ENCODE data around the gene NCAPD3.

- no peak for TF ChIP-seq CTCF (IDR thresholded peaks at IDR 0.05)
- no peak for TF ChIP-seq EZH2 (IDR thresholded peaks at IDR 0.05; ENCODE audit: borderline replicate concordance, insufficient read depth, low read depth, low read length, poor library complexity, severe bottlenecking)
These were observed 48.9 kb upstream of the NCAPD3 start for GRCh38 chr11:134272381-134273316.
